Activated CD4-positive, alpha-beta T cell treated with anti-CD3 and anti-CD28 coated beads for 1 hour (primary cell): ENCODE data around the gene BTLA.
"Not testable (repeated sequence)": the region's sequence is repeated elsewhere in the genome, so short reads cannot be mapped to it uniquely, and the experiment has no call there.

Experiments used
- DNase-seq: peaks from one replicate; pipeline ENCODE4 v3.0.0-alpha.2; 2020

BTLA gene

GRCh38 chr3:112498914-112499711 is at the start of gene BTLA:
Gene BTLA, minus strand, starts transcription at chr3:112499472. Its CDS starts 114 bp downstream, at chr3:112499358.
- no peak for DNase-seq

- DNase-seq = no peak
Measured at GRCh38 chr3:112546216-112546759, 47.0 kb upstream of the BTLA start.

- DNase-seq = no peak
Measured at GRCh38 chr3:112539825-112540650, 40.8 kb upstream of the BTLA start.

GRCh38 chr3:112531358-112531781 is 32.1 kb upstream of the BTLA start:
- DNase-seq = no peak

- no peak for DNase-seq
Measured at GRCh38 chr3:112530573-112530972, 31.3 kb upstream of the BTLA start.

GRCh38 chr3:112524127-112524526 is 24.9 kb upstream of the BTLA start:
- DNase-seq = not testable (repeated sequence)

GRCh38 chr3:112519424-112520001 is 20.2 kb upstream of the BTLA start:
- DNase-seq = no peak

- not testable (repeated sequence) for DNase-seq
Measured at GRCh38 chr3:112518970-112519369, 19.7 kb upstream of the BTLA start.

GRCh38 chr3:112514527-112515128 is 15.4 kb upstream of the BTLA start:
- no peak for DNase-seq

- no peak for DNase-seq
Measured at GRCh38 chr3:112512320-112512719, 13.0 kb upstream of the BTLA start.

GRCh38 chr3:112508860-112509259 is 9.6 kb upstream of the BTLA start:
- DNase-seq = no peak

GRCh38 chr3:112508261-112508660 is 9.0 kb upstream of the BTLA start:
- DNase-seq = no peak

GRCh38 chr3:112505907-112506306 is 6.6 kb upstream of the BTLA start:
- DNase-seq = no peak

GRCh38 chr3:112504123-112504522 is 4.9 kb upstream of the BTLA start:
- DNase-seq = no peak

GRCh38 chr3:112503304-112503972 is 4.2 kb upstream of the BTLA start:
- no peak for DNase-seq

- DNase-seq = no peak
Measured at GRCh38 chr3:112500621-112501020, 1.3 kb upstream of the BTLA start.

GRCh38 chr3:112497897-112498548 is 1.2 kb downstream of the BTLA start:
- DNase-seq = no peak

GRCh38 chr3:112496366-112497067 is 2.8 kb downstream of the BTLA start:
- no peak for DNase-seq

- not testable (repeated sequence) for DNase-seq
Measured at GRCh38 chr3:112494448-112494767, 4.9 kb downstream of the BTLA start.

GRCh38 chr3:112492124-112492523 is 7.1 kb downstream of the BTLA start:
- DNase-seq = no peak

- DNase-seq = no peak
Measured at GRCh38 chr3:112491373-112491772, 7.9 kb downstream of the BTLA start.
